Pancreas (tissue), 10 donors: ENCODE data around the gene APOBEC3A. TPM values are rescaled to one million over a fixed set of nuclear protein-coding genes. Genes with fewer than 3 reads are reported as not detected.

Source experiments
- ATAC-seq, 4 donors: fragments of 200-7000 bp; cut with Tn5 transposase; one replicate each; pipeline versions ENCODE4 v1.8.0 to v1.9.1; 2020; ENCODE audit warnings: mild to moderate bottlenecking in 4 of 4, moderate library complexity in 4 of 4
- DNase-seq, 6 donors: peaks; one replicate each; pipeline ENCODE4 v3.0.0-alpha.2; 2020
- FAIRE-seq: peaks from 2 replicates; lab custom pipeline; 2012; peaks lifted over from hg19 to GRCh38; lab: Jason Lieb, UNC
- H3K27ac ChIP-seq, 4 donors: fragments of 200-600 bp; sonication (generic); 1 replicate in 3 of 4; 2 replicates in 1 of 4; pipeline versions ENCODE4 v1.5.0 to v1.8.0; 2020
- H3K27me3 ChIP-seq, 4 donors: fragments of 200-600 bp; one replicate each; pipeline ENCODE4 v1.8.0; 2021
- H3K36me3 ChIP-seq, 3 donors: fragments of 200-600 bp; sonication (generic) in 1 of 3; one replicate each; pipeline versions ENCODE4 v1.5.0 to v1.8.0; 2020 to 2021
- H3K4me1 ChIP-seq, 3 donors: fragments of 200-600 bp; one replicate each; pipeline ENCODE4 v1.8.0; 2021
- H3K4me3 ChIP-seq, 4 donors: fragments of 200-600 bp; sonication (generic) in 2 of 4; one replicate each; pipeline versions ENCODE4 v1.5.0 to v1.8.0; 2020 to 2021
- H3K9me3 ChIP-seq, 4 donors: fragments of 200-600 bp; one replicate each; pipeline ENCODE4 v1.8.0; 2021
- WGBS, 2 donors: extraction: QIAGEN DNeasy Blood & Tissue Kit; methylation state at CpG; one replicate each; pipeline ENCODE4 v1.1.7; 2013; 5-methylcytosine and 5-hydroxymethylcytosine counted together
- intact Hi-C, 3 donors: fragments of 100-400 bp; cut with DNase I; formaldehyde crosslinking; loops; one replicate each; pipeline versions ENCODE4 v1.11.1 to v1.14.2; 2022
- polyA plus RNA-seq, 2 donors: library from polyadenylated mRNA; stranded (reverse); fragments of 200-250 nt; gene quantifications; one replicate each; pipeline ENCODE4 v1.2.3, GENCODE V29; 2013
- total RNA-seq, 6 donors: library from RNA; stranded (reverse); fragmentation: NEBNext Ultra II Directional in 4 of 6; extraction: Animal tissue kit (Norgen Biotek cat#: 25700) in 4 of 6; gene quantifications; one replicate each; pipeline versions ENCODE4 v1.2.1 to v1.2.4, GENCODE V29; 2021 to 2023
- TF ChIP-seq, protein P1 (sequence below), 4 donors: fragments of 200-600 bp; sonication (generic) in 3 of 4; IDR thresholded peaks; one replicate each; pipeline versions ENCODE4 v1.5.0 to v1.8.0; 2021; ENCODE audit warnings: antibody characterized with exemption in 4 of 4
- donor health status: healthy with polysubstance abuse.
- donor health status: DM: no; HTN: no; CAD: no; lungs with moderate emphysema.
- donor health status: DM: no; HTN: no; CAD: no.
- donor health status: control.
- donor health status: control.
- donor health status: Bipolar disorder and iron deficiency.
- donor health status: DM: yes; HTN: yes; CAD: no.
- donor health status: DM: no; HTN: no; CAD: no.
- donor health status: DM: no; HTN: no; CAD: no.
- donor health status: DM: yes; HTN: yes; CAD: no.

The APOBEC3A gene
- total and polyA plus RNA-seq, 8 donors: 0.07 to 1.1 (median 0.46) TPM; not detected in 2

DNA sequence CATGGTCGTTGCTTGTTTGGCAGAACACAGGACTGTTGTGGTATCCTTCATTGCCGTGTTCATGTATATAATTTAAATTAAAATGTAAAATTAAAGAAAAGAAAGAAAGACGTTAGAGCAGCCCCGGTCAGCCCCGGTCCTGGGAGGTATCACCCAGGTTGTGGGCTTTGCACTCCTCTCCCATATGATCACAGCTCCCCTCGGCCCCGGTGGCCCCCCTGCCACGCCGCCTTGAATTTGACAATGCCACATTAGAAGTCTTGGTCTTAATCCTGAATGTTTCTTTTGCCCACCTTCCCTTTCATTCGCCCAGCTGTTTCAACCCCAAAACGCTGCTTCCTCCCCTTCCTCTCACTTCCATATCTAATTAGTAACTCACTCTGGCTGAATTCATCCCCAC is 11.4 kb downstream of the APOBEC3A start:
- peaks cover 0 to 8% (median 0%) of the 10 kb centered on the region in 3 donors for H3K4me1 ChIP-seq
- no peak overlapping the region for H3K4me3 ChIP-seq
- no peak for DNase-seq
- intact Hi-C loops: no loop called here
- no peak for FAIRE-seq
- no peak overlapping the region for H3K27ac ChIP-seq
- no peaks in the 10 kb centered on the region for H3K36me3 ChIP-seq
- no peak for ATAC-seq
- WGBS, 2 donors: 77 to 84% methylated on average over 11 of the region's 11 CpGs
- no peaks in the 10 kb centered on the region for H3K27me3 ChIP-seq
- TF ChIP-seq, protein P1, sequence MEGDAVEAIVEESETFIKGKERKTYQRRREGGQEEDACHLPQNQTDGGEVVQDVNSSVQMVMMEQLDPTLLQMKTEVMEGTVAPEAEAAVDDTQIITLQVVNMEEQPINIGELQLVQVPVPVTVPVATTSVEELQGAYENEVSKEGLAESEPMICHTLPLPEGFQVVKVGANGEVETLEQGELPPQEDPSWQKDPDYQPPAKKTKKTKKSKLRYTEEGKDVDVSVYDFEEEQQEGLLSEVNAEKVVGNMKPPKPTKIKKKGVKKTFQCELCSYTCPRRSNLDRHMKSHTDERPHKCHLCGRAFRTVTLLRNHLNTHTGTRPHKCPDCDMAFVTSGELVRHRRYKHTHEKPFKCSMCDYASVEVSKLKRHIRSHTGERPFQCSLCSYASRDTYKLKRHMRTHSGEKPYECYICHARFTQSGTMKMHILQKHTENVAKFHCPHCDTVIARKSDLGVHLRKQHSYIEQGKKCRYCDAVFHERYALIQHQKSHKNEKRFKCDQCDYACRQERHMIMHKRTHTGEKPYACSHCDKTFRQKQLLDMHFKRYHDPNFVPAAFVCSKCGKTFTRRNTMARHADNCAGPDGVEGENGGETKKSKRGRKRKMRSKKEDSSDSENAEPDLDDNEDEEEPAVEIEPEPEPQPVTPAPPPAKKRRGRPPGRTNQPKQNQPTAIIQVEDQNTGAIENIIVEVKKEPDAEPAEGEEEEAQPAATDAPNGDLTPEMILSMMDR (IDR thresholded peaks at IDR 0.05): no peak
- H3K9me3 ChIP-seq: no peaks in the 10 kb centered on the region

GRCh38 chr22:38970551-38970950 is 13.1 kb downstream of the APOBEC3A start:
- Histone ChIP-seq H3K4me1 (no peaks in the 10 kb centered on the region), H3K27ac (no peak overlapping the region), H3K9me3 (no peaks in the 10 kb centered on the region), H3K4me3 (no peak overlapping the region), H3K36me3 (no peaks in the 10 kb centered on the region), H3K27me3 (no peaks in the 10 kb centered on the region)
- TF ChIP-seq, protein P1 (IDR thresholded peaks at IDR 0.05): no peak
- ATAC-seq (no peak), DNase-seq (no peak), FAIRE-seq (no peak)
- intact Hi-C loops: no loop called here
- 37 to 39% methylated on average over 8 of the region's 8 CpGs for WGBS, 2 donors

GRCh38 chr22:38971202-38971601 is 13.8 kb downstream of the APOBEC3A start:
- TF ChIP-seq, protein P1 (IDR thresholded peaks at IDR 0.05): no peak
- ATAC-seq: no peak
- H3K27ac ChIP-seq: no peak overlapping the region

GRCh38 chr22:38971791-38972190 is 14.4 kb downstream of the APOBEC3A start:
- Histone ChIP-seq H3K4me3 (no peak overlapping the region), H3K9me3 (no peaks in the 10 kb centered on the region), H3K27me3 (no peaks in the 10 kb centered on the region), H3K4me1 (no peaks in the 10 kb centered on the region), H3K27ac (no peak overlapping the region), H3K36me3 (no peaks in the 10 kb centered on the region)
- FAIRE-seq (no peak), DNase-seq (no peak), ATAC-seq (no peak)
- TF ChIP-seq, protein P1 (IDR thresholded peaks at IDR 0.05): no peak
- 83 to 86% methylated on average over 3 of the region's 3 CpGs for WGBS, 2 donors
- intact Hi-C loops: no loop called here

More at GRCh38 chr22:38971202-38971601, 13.8 kb downstream of the APOBEC3A start:
- FAIRE-seq: no peak
- Histone ChIP-seq H3K36me3 (no peaks in the 10 kb centered on the region), H3K4me3 (no peak overlapping the region), H3K4me1 (no peaks in the 10 kb centered on the region), H3K27me3 (no peaks in the 10 kb centered on the region), H3K9me3 (no peaks in the 10 kb centered on the region)
- intact Hi-C loops: no loop called here
- DNase-seq: no peak
- 79 to 83% methylated on average over 5 of the region's 5 CpGs for WGBS, 2 donors

GRCh38 chr22:38972558-38972957 is 15.1 kb downstream of the APOBEC3A start:
- H3K27ac ChIP-seq: no peak overlapping the region
- intact Hi-C loops: no loop called here
- no peak for DNase-seq
- H3K36me3 ChIP-seq: no peaks in the 10 kb centered on the region
- H3K4me1 ChIP-seq: no peaks in the 10 kb centered on the region
- no peak for ATAC-seq
- no peak overlapping the region for H3K4me3 ChIP-seq
- TF ChIP-seq, protein P1 (IDR thresholded peaks at IDR 0.05): no peak
- H3K9me3 ChIP-seq: no peaks in the 10 kb centered on the region
- FAIRE-seq: no peak
- no peaks in the 10 kb centered on the region for H3K27me3 ChIP-seq
- WGBS, 2 donors: 66 to 79% methylated on average over 5 of the region's 5 CpGs
